CD4-positive, alpha-beta T cell treated with Interleukin-4 for 4 hours (primary cell): ENCODE results near the gene OR51I1.
A peak's percentile ranks its signal among the peaks of the same experiment; 100 is the strongest.

Source experiments
- DNase-seq: peaks from one replicate; pipeline ENCODE4 v3.0.0-alpha.2; 2020

Gene OR51I1, protein sequence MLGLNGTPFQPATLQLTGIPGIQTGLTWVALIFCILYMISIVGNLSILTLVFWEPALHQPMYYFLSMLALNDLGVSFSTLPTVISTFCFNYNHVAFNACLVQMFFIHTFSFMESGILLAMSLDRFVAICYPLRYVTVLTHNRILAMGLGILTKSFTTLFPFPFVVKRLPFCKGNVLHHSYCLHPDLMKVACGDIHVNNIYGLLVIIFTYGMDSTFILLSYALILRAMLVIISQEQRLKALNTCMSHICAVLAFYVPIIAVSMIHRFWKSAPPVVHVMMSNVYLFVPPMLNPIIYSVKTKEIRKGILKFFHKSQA

DNA sequence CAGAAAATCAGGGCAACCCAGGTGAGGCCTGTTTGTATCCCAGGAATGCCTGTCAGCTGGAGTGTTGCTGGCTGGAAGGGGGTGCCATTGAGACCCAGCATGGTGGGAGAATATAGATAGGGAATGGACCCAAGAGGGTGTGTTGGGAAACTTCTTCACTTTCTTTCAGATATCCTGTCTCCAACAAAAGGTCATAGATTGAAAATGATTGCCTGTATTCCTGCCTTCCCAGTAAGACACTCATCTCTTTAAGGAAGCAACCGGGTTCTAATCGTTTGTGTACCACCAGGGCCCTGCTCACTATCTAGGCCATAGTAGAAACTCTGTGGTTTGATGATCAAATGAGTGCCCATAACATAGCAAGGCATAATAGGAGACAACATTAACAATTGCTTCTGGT, at the start of gene OR51I1:
TSS of gene OR51I1 (minus strand) at position 101 of the 400 bp plus-strand sequence. CDS start at position 101, 0 bp downstream.
- no peak for DNase-seq

GRCh38 chr11:5489576-5490357, 48.5 kb upstream of the OR51I1 start:
- DNase-seq: no peak

DNA sequence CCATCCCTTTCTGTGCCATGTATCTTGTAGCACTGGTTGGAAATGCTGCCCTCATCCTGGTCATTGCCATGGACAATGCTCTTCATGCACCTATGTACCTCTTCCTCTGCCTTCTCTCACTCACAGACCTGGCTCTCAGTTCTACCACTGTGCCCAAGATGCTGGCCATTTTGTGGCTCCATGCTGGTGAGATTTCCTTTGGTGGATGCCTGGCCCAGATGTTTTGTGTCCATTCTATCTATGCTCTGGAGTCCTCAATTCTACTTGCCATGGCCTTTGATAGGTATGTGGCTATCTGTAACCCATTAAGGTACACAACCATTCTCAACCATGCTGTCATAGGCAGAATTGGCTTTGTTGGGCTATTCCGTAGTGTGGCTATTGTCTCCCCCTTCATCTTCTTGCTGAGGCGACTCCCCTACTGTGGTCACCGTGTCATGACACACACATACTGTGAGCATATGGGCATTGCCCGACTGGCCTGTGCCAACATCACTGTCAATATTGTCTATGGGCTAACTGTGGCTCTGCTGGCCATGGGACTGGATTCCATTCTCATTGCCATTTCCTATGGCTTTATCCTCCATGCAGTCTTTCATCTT, 47.6 kb upstream of the OR51I1 start:
- DNase-seq: no peak

- DNase-seq: no peak
Measured at GRCh38 chr11:5488385-5488784, 47.1 kb upstream of the OR51I1 start, which contains the start of gene OR52D1. Gene OR52D1 (plus strand): TSS chr11:5488685. CDS start chr11:5488707, 22 bp downstream.

- no peak for DNase-seq
Measured at GRCh38 chr11:5486421-5486820, 45.1 kb upstream of the OR51I1 start.

DNA sequence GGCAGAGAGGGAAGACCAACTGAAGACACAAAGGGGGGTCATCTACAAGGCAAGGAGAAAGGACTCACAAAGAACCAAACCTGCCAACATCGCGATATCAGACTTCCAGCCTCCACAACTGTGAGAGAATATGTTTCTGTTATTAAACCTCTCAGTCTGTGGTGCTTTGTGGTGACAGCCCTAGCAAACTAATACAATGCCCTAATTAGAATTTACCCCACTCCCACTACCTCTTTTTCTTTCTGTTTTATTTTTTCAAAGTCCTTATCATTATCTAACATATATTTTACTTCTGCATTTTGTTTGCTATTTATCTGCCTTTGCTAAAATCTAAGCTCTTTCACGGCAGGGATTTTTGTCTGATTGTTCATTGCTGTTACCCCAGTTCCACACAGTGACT, 44.7 kb upstream of the OR51I1 start:
- DNase-seq: no peak

GRCh38 chr11:5476186-5476819, 35.0 kb upstream of the OR51I1 start:
- peak; percentile 41 for DNase-seq

DNA sequence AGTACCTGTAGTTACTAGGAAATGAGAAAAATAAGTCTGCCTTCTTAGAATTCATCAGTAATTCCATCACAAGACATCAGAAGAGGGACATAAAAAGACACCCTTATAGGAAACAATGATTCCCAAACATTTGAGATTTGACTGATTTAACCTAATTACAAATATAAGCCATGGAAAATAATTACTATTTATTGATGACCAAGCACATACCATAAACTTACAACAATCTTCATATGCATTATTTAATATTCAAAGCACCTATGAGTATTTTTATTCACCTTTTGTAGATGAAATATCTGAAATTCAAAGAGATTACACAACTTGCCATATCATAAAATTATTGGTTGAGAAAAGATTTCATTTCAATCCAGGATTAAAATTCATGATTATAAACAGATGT, 32.6 kb upstream of the OR51I1 start:
- no peak for DNase-seq

DNA sequence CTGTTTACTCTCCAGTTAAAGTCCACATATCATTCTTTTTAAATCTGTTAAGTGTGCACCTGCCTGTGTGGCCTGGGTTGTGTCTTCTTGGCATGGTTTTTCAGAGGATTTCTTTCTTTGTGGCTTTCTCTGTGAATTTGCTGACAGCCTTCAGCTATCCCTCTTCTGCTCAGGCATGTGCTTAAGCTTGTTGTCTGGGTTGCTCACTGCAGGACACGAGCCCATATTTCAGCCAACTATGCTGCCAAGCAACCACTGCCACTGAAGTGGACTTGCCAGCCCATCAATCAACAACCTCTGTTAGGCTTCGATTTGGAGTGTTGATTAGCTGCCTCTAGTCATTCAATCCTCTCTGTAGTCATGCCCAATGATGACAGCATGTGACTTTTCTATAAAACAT, 26.2 kb upstream of the OR51I1 start:
- no peak for DNase-seq

DNA sequence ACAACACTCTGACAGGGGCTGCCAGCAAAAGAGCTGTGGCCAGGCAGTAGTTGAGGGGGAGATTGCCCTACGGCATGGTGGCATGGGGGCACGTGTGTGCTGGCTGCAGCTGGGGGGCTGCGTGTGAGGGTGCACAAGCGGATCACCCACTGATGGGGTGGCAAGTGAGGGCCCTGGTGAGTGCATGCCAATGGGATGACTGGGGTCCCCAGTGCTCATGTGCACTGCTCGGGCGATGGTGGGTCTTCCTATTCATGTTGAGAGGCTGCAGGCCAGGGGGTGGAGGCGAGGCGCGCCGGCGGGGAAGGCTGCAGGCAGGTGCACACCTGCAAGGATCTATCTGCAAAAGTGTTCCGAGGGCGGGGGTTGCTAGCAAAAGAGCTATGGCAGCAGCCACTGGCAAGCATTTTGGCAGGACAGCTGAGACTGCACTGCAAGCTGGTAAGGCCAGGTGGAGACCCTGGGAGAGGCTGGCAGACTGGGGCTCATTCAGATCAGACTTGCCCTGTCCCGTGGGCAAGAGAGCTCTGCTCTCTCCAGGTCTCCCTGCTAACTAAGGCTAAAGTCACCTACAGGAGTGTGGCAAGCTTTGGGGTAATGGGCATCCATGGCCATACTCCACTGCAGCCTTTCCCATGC, 19.8 kb upstream of the OR51I1 start:
- no peak for DNase-seq

- DNase-seq: no peak
Measured at GRCh38 chr11:5449432-5449831, 8.1 kb upstream of the OR51I1 start.

DNA sequence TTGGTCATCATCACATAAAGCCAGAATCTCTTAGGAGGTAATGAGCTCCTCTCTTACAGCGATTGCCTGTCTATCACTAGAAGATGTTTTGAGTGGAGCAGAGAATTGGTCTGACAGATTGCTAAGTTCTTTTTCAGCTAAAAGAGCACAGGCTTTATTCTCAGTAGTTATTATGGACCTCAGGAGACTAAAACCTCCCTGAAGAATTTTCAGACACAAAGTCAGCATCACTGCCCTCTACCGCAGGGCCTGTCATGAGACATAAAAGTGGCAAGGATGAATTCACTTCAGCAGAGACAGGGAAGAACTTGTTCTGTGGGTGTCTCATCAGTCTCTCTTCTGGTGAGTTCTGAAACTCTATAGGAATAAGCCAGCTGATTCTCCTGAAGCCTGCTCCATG, 7.7 kb upstream of the OR51I1 start, which contains the start of gene OR51I2:
TSS of gene OR51I2 (plus strand) at position 301 of the 400 bp plus-strand sequence. CDS start 4,166 bp downstream, outside the sequence.
- DNase-seq: no peak

- DNase-seq: no peak
Measured at GRCh38 chr11:5443835-5444393, 2.6 kb upstream of the OR51I1 start.

- DNase-seq: no peak
Measured at GRCh38 chr11:5423131-5423530, 18.2 kb downstream of the OR51I1 start.

GRCh38 chr11:5421811-5422210, 19.5 kb downstream of the OR51I1 start, which contains the start of gene OR51Q1:
Gene OR51Q1 (plus strand): TSS chr11:5422111. CDS start chr11:5422201, 90 bp downstream.
- DNase-seq: no peak

GRCh38 chr11:5420993-5421392, 20.3 kb downstream of the OR51I1 start:
- no peak for DNase-seq

- DNase-seq: no peak
Measured at GRCh38 chr11:5405173-5405572, 36.1 kb downstream of the OR51I1 start.

- no peak for DNase-seq
Measured at GRCh38 chr11:5398936-5399335, 42.4 kb downstream of the OR51I1 start.

DNA sequence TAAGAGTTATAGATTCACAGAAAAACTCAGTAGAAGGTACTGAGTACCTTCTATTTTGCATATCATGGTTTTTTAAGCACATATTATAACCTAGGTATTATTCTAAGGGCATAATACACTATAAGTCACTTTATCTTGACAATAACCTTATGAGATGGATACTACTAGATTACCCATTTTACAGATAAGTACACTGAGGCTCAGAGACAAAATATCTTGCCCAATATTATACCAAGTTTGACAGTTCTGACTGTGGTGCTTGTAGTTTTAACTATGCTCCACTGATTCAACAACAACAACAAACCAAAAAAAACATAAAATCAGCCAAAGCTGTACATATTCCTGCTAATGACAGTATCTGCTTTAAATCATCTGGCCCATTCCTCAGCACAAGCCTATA, 47.2 kb downstream of the OR51I1 start:
- DNase-seq: no peak
